Bronchus fibroblast of lung (primary cell): Measurements from ENCODE around the gene SIMC1. TPM values are rescaled to one million over a fixed set of nuclear protein-coding genes. Genes with fewer than 3 reads are reported as not detected.

Experiments
- total RNA-seq: library from RNA; depleted of rRNA; stranded (reverse); fragments of >200 nt; gene quantifications from 2 replicates; pipeline ENCODE4 v1.2.3, GENCODE V29; 2015

SIMC1 gene
- total RNA-seq: 9.6 and 12.6 TPM in 2 replicates

DNA sequence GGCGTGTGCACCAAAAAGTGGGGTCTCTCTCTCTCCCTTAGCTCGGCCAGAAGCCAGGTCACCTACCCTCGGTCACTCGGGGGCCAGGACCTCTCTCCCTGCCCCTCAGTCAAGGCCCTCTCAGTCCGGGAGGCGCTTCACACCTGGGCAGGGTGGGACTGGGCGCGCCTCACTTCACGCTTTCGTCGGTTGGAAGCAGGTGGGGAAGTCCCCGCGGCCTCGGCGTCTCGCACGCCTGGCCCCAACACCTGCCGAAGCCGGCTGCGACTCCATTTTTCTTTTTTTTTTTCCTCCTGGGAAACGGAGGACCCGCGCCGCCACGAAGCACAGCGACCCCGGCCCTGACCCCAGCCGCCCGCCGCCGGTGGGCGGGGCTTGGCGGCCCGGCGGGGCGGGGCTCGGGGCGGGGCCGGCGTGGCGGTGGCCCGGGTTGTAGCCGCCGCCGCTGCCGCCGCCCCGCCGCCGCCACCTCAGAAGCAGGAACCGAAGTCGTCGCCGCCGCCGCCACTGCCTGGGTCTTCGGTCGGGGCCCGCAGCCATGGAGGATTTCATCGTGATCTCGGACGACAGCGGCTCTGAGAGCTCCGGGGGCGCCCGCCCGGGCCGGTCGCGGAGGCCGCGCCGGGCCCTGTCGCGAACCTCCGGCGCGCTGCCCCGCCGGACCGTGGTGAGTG, at the start of gene SIMC1:
Gene SIMC1, plus strand, starts transcription at position 454 of the 674 bp plus-strand sequence. Its CDS starts 85 bp downstream, at position 539.

GRCh38 chr5:176361437-176362232, 123.4 kb downstream of the SIMC1 start, which contains the start of gene KIAA1191:
KIAA1191 (minus strand) TSS chr5:176361764; CDS start chr5:176359508, 2,256 bp downstream.

DNA sequence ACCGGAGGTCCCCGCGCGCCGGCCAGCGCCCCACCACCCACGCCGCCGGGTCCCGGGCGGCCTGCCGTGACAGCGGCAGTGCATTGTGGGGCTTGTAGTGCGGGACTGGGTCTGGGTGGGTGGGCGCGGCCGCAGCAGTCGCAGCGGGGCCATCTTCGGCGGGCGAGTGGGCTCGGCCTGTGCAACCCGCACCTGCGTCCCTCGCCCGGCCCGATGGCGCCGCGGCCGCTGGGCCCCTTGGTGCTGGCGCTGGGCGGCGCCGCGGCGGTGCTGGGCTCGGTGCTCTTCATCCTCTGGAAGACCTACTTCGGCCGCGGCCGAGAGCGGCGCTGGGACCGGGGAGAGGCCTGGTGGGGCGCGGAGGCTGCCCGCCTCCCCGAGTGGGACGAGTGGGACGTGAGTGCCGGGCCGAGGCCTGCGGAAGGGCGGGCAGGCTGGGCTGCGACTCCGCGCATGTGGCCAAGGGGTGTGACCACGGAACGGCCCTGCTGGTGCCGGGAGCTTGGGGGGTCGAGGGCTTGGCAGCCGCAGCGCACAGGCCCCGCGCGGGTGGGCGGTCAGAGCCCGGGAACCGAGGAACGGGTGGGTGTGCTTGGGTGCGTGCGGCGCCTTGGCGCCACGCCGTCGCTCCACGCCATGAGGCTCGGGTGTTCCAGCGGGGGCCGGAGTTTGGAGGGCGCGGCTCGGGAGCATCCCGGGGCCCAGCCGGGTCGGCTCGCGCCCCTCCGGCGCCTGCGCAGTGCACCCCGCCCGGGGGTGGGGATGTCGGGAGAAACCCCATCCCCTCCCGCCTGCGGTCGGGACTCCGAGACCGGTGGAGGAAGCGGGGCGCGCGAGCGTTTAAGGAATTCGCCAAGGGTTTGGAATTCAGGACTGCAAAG, 127.4 kb downstream of the SIMC1 start, which contains the start of gene ARL10:
Gene ARL10, plus strand, starts transcription at position 137 of the 881 bp plus-strand sequence. Its CDS starts 77 bp downstream, at position 214.

GRCh38 chr5:176388444-176389134, 150.4 kb downstream of the SIMC1 start, which contains the start of the genes HIGD2A and NOP16:
HIGD2A (plus strand) TSS chr5:176388751; CDS start chr5:176388820, 69 bp downstream.
NOP16 (minus strand) TSS chr5:176388598; CDS start chr5:176388539, 59 bp downstream.

Other genes starting within 250 kb of the SIMC1 start
- gene KIAA1191, start 123.3 kb downstream of the SIMC1 start, total RNA-seq: 83.1 and 98.9 TPM in 2 replicates
- gene ARL10, start 127.1 kb downstream of the SIMC1 start, total RNA-seq: 2.2 and 3.4 TPM in 2 replicates
- 16.9 and 22.5 TPM in 2 replicates for gene NOP16, start 150.2 kb downstream of the SIMC1 start, total RNA-seq
- gene HIGD2A, start 150.3 kb downstream of the SIMC1 start, total RNA-seq: 116 and 141 TPM in 2 replicates
- gene CLTB, start 178.1 kb downstream of the SIMC1 start, total RNA-seq: 111 and 126 TPM in 2 replicates
- 27.2 and 33.5 TPM in 2 replicates for gene FAF2, start 210.0 kb downstream of the SIMC1 start, total RNA-seq